Mucosa of descending colon (tissue), 3 donors: ENCODE measurements around the gene CLIC3. TPM values are rescaled to one million over a fixed set of nuclear protein-coding genes. Genes with fewer than 3 reads are reported as not detected.

Experiments
- ATAC-seq: fragments of 200-7000 bp; cut with Tn5 transposase; one replicate; pipeline ENCODE4 v1.9.1; 2020; ENCODE audit warnings: mild to moderate bottlenecking, moderate library complexity
- DNase-seq, 3 donors: peaks; one replicate each; pipeline ENCODE4 v3.0.0-alpha.2; 2020
- H3K36me3 ChIP-seq: fragments of 200-600 bp; one replicate; pipeline ENCODE4 v1.8.0; 2021; ENCODE audit warnings: low read depth, mild to moderate bottlenecking
- H3K4me1 ChIP-seq: fragments of 200-600 bp; one replicate; pipeline ENCODE4 v1.8.0; 2021; ENCODE audit warnings: low read depth, mild to moderate bottlenecking
- H3K4me3 ChIP-seq: fragments of 200-600 bp; one replicate; pipeline ENCODE4 v1.8.0; 2021; ENCODE audit warnings: mild to moderate bottlenecking
- H3K9me3 ChIP-seq: fragments of 200-600 bp; one replicate; pipeline ENCODE4 v1.8.0; 2021; ENCODE audit warnings: mild to moderate bottlenecking
- CTCF ChIP-seq: fragments of 200-600 bp; IDR thresholded peaks from one replicate; pipeline ENCODE4 v1.8.0; 2022; ENCODE audit warnings: antibody characterized with exemption, mild to moderate bottlenecking
- intact Hi-C, 2 donors: fragments of 100-400 bp; cut with DNase I in 1 of 2; cut with micrococcal nuclease in 1 of 2; formaldehyde crosslinking; loops; one replicate each; pipeline versions ENCODE4 v1.11.0 to v1.11.1; 2022; cut with DNase I, micrococcal nuclease
- total RNA-seq, 3 donors: library from RNA; stranded (reverse); fragmentation: NEBNext Ultra II Directional in 2 of 3; extraction: Animal tissue kit (Norgen Biotek cat#: 25700) in 2 of 3; gene quantifications; one replicate each; pipeline versions ENCODE4 v1.2.1 to v1.2.4, GENCODE V29; 2021 to 2023
- donor health status: DM: no; HTN: no; CAD: no; lungs with moderate emphysema.
- donor health status: DM: no; HTN: no; CAD: no.
- donor health status: DM: no; HTN: yes; CAD: no.

CLIC3 gene
- total RNA-seq, 3 donors from 2014 or later = 0.82 to 1.9 (median 0.99) TPM

GRCh38 chr9:136958473-136958872 lies 37.9 kb downstream of the CLIC3 start:
- Histone ChIP-seq H3K9me3 (no peaks in the 10 kb centered on the region), H3K4me1 (no peaks in the 10 kb centered on the region), H3K4me3 (no peak overlapping the region), H3K36me3 (no peaks in the 10 kb centered on the region)
- no peak for ATAC-seq
- intact Hi-C loops = no loop called here
- TF ChIP-seq CTCF = no peak
- no peak for DNase-seq

DNA sequence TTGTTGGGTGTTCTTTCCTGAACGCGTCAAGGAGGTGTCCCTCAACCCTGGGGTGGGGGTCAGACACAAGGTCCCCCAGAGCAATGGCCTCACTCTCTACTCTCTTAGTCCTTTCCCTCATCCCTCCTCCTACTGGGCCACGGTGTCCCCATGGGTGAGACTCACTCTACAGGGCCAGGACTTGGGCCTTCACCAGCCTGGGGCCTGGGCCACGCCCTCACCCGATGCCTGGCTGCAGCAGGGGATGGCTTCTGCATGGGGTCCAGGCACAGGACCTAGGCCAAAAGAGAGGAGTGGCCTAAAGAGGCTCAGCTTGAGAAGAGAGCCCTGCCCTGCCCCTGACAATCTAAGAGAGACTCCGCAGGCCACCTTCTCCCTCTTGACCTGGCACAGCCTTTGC lies 38.5 kb downstream of the CLIC3 start:
- Histone ChIP-seq H3K4me1 (no peaks in the 10 kb centered on the region), H3K4me3 (no peak overlapping the region), H3K36me3 (no peaks in the 10 kb centered on the region), H3K9me3 (no peaks in the 10 kb centered on the region)
- no peak for TF ChIP-seq CTCF
- ATAC-seq (no peak), DNase-seq (no peak)
- intact Hi-C loops = no loop called here

GRCh38 chr9:136957461-136957860 lies 38.9 kb downstream of the CLIC3 start:
- ATAC-seq (no peak), DNase-seq (no peak)
- H3K4me1 ChIP-seq = no peaks in the 10 kb centered on the region
- H3K36me3 ChIP-seq = no peaks in the 10 kb centered on the region
- H3K9me3 ChIP-seq = no peaks in the 10 kb centered on the region
- intact Hi-C loops = no loop called here
- H3K4me3 ChIP-seq = no peak overlapping the region
- no peak for TF ChIP-seq CTCF

DNA sequence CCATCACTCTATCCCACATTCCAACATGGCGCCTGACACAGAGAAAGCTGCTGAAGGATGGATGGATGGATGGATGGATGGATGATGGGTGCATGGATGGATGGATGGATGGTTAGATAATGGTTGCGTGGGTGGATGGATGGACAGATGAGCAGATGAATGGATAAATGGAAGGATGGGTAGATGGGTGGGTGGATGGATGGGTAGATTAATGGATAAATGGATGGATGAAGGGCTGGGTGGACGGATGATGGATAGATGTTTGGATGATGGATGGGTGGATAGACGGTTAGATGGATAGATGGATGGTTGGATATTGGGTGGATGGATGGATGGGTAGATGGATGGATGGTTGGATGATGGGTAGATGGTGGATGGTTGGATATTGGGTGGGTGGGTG lies 39.8 kb downstream of the CLIC3 start:
- no peak for TF ChIP-seq CTCF
- DNase-seq (no peak), ATAC-seq (no peak)
- intact Hi-C loops = no loop called here
- no peak overlapping the region for H3K4me3 ChIP-seq
- H3K9me3 ChIP-seq = no peaks in the 10 kb centered on the region
- H3K4me1 ChIP-seq = peaks cover 8% of the 10 kb centered on the region
- no peaks in the 10 kb centered on the region for H3K36me3 ChIP-seq

DNA sequence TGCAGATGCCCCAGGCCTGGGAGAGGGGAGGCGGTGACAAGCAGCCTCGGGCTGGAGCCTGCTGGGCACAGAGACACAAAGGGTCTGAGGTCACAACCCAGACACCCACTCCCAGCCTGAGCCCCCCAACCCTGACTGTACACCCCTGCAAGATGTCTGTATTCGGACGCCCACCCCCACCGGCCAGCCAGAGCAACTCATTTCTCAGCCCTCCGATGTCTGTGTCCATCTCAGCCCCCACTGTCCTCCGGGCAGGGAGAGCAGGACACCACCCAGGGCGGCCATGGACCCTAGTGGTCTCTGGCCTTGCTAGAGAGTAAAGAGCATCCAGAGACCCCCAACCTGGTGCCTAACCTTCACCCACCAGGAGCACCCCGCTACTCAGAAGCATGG lies 40.4 kb downstream of the CLIC3 start:
- DNase-seq = peak in 2 of 3 donors; percentile 22 to 37
- Histone ChIP-seq H3K4me1 (peaks cover 9% of the 10 kb centered on the region), H3K4me3 (no peak overlapping the region), H3K36me3 (no peaks in the 10 kb centered on the region), H3K9me3 (no peaks in the 10 kb centered on the region)
- no peak for ATAC-seq
- intact Hi-C loops = no loop called here
- no peak for TF ChIP-seq CTCF
